ENCODE measurements around the gene CPLX4. TPM values are rescaled to one million over a fixed set of nuclear protein-coding genes. Genes with fewer than 3 reads are reported as not detected.

Gene CPLX4
- total and polyA plus RNA-seq, 2 of the 8 experiments (the other 6 are each of a cell fraction or from before 2014, with no cell fraction given): not detected

GRCh38 chr18:59263661-59264060 is 54.8 kb downstream of the CPLX4 start:
- Histone ChIP-seq H3K27me3 (replicated peaks in 1 of 4; ENCODE audit: control insufficient read depth in 3 of 4, extremely low read depth in 1 of 4, insufficient read depth in 3 of 4, low read length in 3 of 4) (peaks cover 53 to 64% (median 63%) of the 10 kb centered on the region in 4 experiments), H3K4ac (replicated peaks; ENCODE audit: insufficient read length, low read depth, low read length) (no peak overlapping the region), H4K91ac (replicated peaks; ENCODE audit: insufficient read length, low read length) (no peak overlapping the region), H3K4me2 (ENCODE audit: insufficient read depth in 1 of 2, low read depth in 2 of 2, low read length in 2 of 2) (peak overlapping the region; percentile 77 to 88), H3K14ac (ENCODE audit: insufficient read length) (no peak overlapping the region), H2BK12ac (ENCODE audit: low read depth, low read length) (no peak overlapping the region), H3K9ac (replicated peaks in 1 of 4; ENCODE audit: extremely low read depth in 1 of 4, low read depth in 3 of 4, low read length in 3 of 4) (no peak overlapping the region), H4K5ac (ENCODE audit: insufficient read length, low read depth, low read length) (no peak overlapping the region), H3K4me1 (replicated peaks in 1 of 4; ENCODE audit: control insufficient read depth in 3 of 4, insufficient read depth in 4 of 4, low read length in 3 of 4) (peaks cover 0 to 34% (median 23%) of the 10 kb centered on the region in 4 experiments; a peak in 6 of 7 replicates), H3K27ac (ENCODE audit: low read depth, low read length) (no peak overlapping the region), H2AFZ (ENCODE audit: low read length) (no peak overlapping the region), H2BK5ac (ENCODE audit: low read depth, low read length) (no peak overlapping the region), H2BK120ac (replicated peaks; ENCODE audit: low read depth, low read length) (no peak overlapping the region), H2BK15ac (ENCODE audit: low read length) (no peak overlapping the region), H4K20me1 (replicated peaks in 1 of 2; ENCODE audit: control insufficient read depth in 1 of 2, insufficient read depth in 2 of 2, low read length in 2 of 2) (peaks cover 3 to 16% of the 10 kb centered on the region in 2 experiments), H4K8ac (ENCODE audit: extremely low read depth, insufficient read depth, low read length) (no peak overlapping the region), H3K79me1 (ENCODE audit: low read depth, low read length) (no peaks in the 10 kb centered on the region), H3K23ac (ENCODE audit: insufficient read length) (no peak overlapping the region), H2BK20ac (ENCODE audit: low read length) (no peak overlapping the region), H3K18ac (ENCODE audit: extremely low read depth, low read length) (no peak overlapping the region), H3K23me2 (ENCODE audit: low read depth, low read length) (peaks cover 7% of the 10 kb centered on the region; the same call in 1 of the 2 replicates), H3K36me3 (ENCODE audit: control insufficient read depth in 2 of 4, insufficient read depth in 4 of 4, low read length in 3 of 4) (no peaks in the 10 kb centered on the region; a peak in 1 of 8 replicates), H3K9me3 (ENCODE audit: insufficient read depth in 2 of 2, low read depth in 1 of 2, low read length in 1 of 2) (no peaks in the 10 kb centered on the region), H2AK5ac (ENCODE audit: low read depth, low read length) (no peak overlapping the region), H3K79me2 (ENCODE audit: control insufficient read depth in 1 of 2, insufficient read depth in 2 of 2, low read length in 2 of 2) (no peaks in the 10 kb centered on the region), H3K4me3 (ENCODE audit: extremely low read depth in 1 of 4, insufficient read depth in 2 of 4, low read depth in 3 of 4, low read length in 4 of 4) (peak overlapping the region in 2 of 4 experiments; percentile 10 to 60; a peak in 4 of 8 replicates), H3K56ac (replicated peaks; ENCODE audit: insufficient read length, low read depth, low read length) (no peak overlapping the region)
- TF ChIP-seq SP4 (IDR thresholded peaks at IDR 0.05; ENCODE audit: low read length) (no peak), HDAC6 (IDR thresholded peaks at IDR 0.05; ENCODE audit: low read depth, low read length) (no peak)
- DNase-seq (ENCODE audit: low read depth in 1 of 2, low spot score in 2 of 2): no peak
- FAIRE-seq: no peak
- ChIA-PET POLR2A (ENCODE audit: partially characterized antibody) (interaction anchor here (1.1 to 2.3 kb wide), 4 partner anchors 9 to 637 kb away, joined by 3 to 11 read pairs (median 7); partner anchors contain the start of gene RAX), CTCF (ENCODE audit: partially characterized antibody) (interaction anchor here (0.6 to 15.5 kb wide), 12 partner anchors 10 to 615 kb away, joined by 3 to 129 read pairs (median 5); partner anchors contain the start of genes GRP and RAX)
- 7% methylated on average over 16 of the region's 16 CpGs; no CpG with 5 or more reads in 1 of the 2 experiments for WGBS, 2 experiments (ENCODE audit: extremely low coverage in 1 of 2, insufficient coverage in 1 of 2, insufficient read length in 1 of 2, insufficient replicate concordance in 2 of 2, low coverage in 1 of 2, low lambda C conversion rate in 2 of 2, missing lambda C conversion rate in 1 of 2)

Measured in H1 (cell line).